ENCODE results near the gene RGS17. TPM values are rescaled to one million over a fixed set of nuclear protein-coding genes. Genes with fewer than 3 reads are reported as not detected.

Gene RGS17
- total RNA-seq, 4 donors from 2014 or later: 0.88 to 4.8 (median 0.91) TPM; not detected in 1

- Histone ChIP-seq H3K27ac (no peak overlapping the region), H3K36me3 (no peaks in the 10 kb centered on the region)
- no peak for TF ChIP-seq CTCF (IDR thresholded peaks at IDR 0.05)
- no peak for TF ChIP-seq POLR2A (IDR thresholded peaks at IDR 0.05)
These were observed 36.2 kb upstream of the RGS17 start for GRCh38 chr6:153167061-153167891.

GRCh38 chr6:153162646-153163045 is 31.6 kb upstream of the RGS17 start:
- no peak for DNase-seq
- Histone ChIP-seq H3K4me1 (no peaks in the 10 kb centered on the region), H3K9me3 (no peaks in the 10 kb centered on the region), H3K27me3 (no peaks in the 10 kb centered on the region), H3K36me3 (no peaks in the 10 kb centered on the region), H3K27ac (no peak overlapping the region), H3K4me3 (no peak overlapping the region)
- TF ChIP-seq CTCF (IDR thresholded peaks at IDR 0.05) (no peak), POLR2A (IDR thresholded peaks at IDR 0.05) (no peak)
- intact Hi-C loops (cut with DNase I; ENCODE audit: low total_unique reads): no loop called here

More at GRCh38 chr6:153167061-153167891, 36.2 kb upstream of the RGS17 start:
- no peak overlapping the region for H3K4me3 ChIP-seq
- DNase-seq: no peak
- intact Hi-C loops (cut with DNase I; ENCODE audit: low total_unique reads): no loop called here
- H3K9me3 ChIP-seq: no peaks in the 10 kb centered on the region
- H3K27me3 ChIP-seq: no peaks in the 10 kb centered on the region
- no peaks in the 10 kb centered on the region for H3K4me1 ChIP-seq

GRCh38 chr6:153162172-153162571 is 31.1 kb upstream of the RGS17 start:
- no peak overlapping the region for H3K4me3 ChIP-seq
- no peak for TF ChIP-seq CTCF (IDR thresholded peaks at IDR 0.05)
- no peak for TF ChIP-seq POLR2A (IDR thresholded peaks at IDR 0.05)
- no peak overlapping the region for H3K27ac ChIP-seq
- intact Hi-C loops (cut with DNase I; ENCODE audit: low total_unique reads): no loop called here
- no peak for DNase-seq
- no peaks in the 10 kb centered on the region for H3K36me3 ChIP-seq
- H3K27me3 ChIP-seq: no peaks in the 10 kb centered on the region
- no peaks in the 10 kb centered on the region for H3K4me1 ChIP-seq
- no peaks in the 10 kb centered on the region for H3K9me3 ChIP-seq

- no peak for DNase-seq
- Histone ChIP-seq H3K27me3 (no peaks in the 10 kb centered on the region), H3K27ac (no peak overlapping the region), H3K4me1 (no peaks in the 10 kb centered on the region), H3K4me3 (no peak overlapping the region), H3K36me3 (no peaks in the 10 kb centered on the region), H3K9me3 (no peaks in the 10 kb centered on the region)
- no peak for TF ChIP-seq POLR2A (IDR thresholded peaks at IDR 0.05)
- intact Hi-C loops (cut with DNase I; ENCODE audit: low total_unique reads): no loop called here
These were observed 29.1 kb upstream of the RGS17 start for GRCh38 chr6:153160221-153160620.

- Histone ChIP-seq H3K27ac (no peak overlapping the region), H3K4me3 (no peak overlapping the region), H3K4me1 (no peaks in the 10 kb centered on the region), H3K27me3 (no peaks in the 10 kb centered on the region), H3K36me3 (no peaks in the 10 kb centered on the region), H3K9me3 (no peaks in the 10 kb centered on the region)
- DNase-seq: no peak
- intact Hi-C loops (cut with DNase I; ENCODE audit: low total_unique reads): no loop called here
- TF ChIP-seq CTCF (IDR thresholded peaks at IDR 0.05) (no peak), POLR2A (IDR thresholded peaks at IDR 0.05) (no peak)
These were observed 19.8 kb upstream of the RGS17 start for GRCh38 chr6:153150752-153151440.

Data from uterus (tissue), 4 donors.